Fibroblast of lung (primary cell): Measurements from ENCODE around the gene KIAA0232.

Experiments
- CTCF ChIP-seq, 2 donors: IDR thresholded peaks in 1 of 2; conservative IDR thresholded peaks in 1 of 2; 1 replicate in 1 of 2; 2 replicates in 1 of 2; pipeline ENCODE4 v1.5.1; 2011 to 2012; ENCODE audit warnings: low read length in 2 of 2, control low read depth in 1 of 2, inconsistent platforms in 1 of 2, low read depth in 1 of 2, mild to moderate bottlenecking in 1 of 2
- EZH2 ChIP-seq: IDR thresholded peaks from 2 replicates; pipeline ENCODE4 v1.5.1; 2012; ENCODE audit warnings: low read length, control low read depth, mild to moderate bottlenecking; ENCODE audit errors: missing control alignments

GRCh38 chr4:6767748-6768538 is 14.6 kb upstream of the KIAA0232 start:
- TF ChIP-seq CTCF (conservative IDR thresholded peaks at IDR 0.05 in 1 of 2, IDR thresholded peaks at IDR 0.05 in 1 of 2; ENCODE audit: low read depth in 1 of 2, low read length in 2 of 2) (no peak), EZH2 (no peak)
